ENCODE results near the gene RBMS3.

GRCh38 chr3:29868543-29869101 is 587.8 kb downstream of the RBMS3 start:
- TF ChIP-seq POLR2A (IDR thresholded peaks at IDR 0.05; ENCODE audit: low read length), result no peak
- no peak for TF ChIP-seq GATA1 (IDR thresholded peaks at IDR 0.05; ENCODE audit: low read depth, low read length)

Data from erythroblast (primary cell).